ENCODE measurements around the gene GPC6.

GPC6 gene

DNA sequence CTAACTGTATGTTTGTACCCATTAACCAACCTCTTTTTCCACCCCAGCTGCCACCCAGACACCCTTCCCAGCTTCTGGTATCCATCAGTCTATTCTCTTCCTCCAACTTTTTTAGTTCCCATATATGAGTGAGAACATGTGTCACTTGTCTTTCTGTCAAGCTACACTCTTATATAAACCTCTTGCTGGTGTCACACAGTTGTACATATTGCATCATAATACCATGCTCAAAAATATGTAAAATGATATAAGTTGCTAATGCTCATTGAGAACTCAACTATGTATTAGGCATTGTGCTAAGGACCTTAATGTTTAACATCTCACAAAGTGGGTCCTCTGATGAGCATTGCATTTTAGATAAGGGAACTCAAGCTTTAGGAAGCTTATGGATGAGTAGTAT lies 395.4 kb downstream of the GPC6 start:
- DNase-seq = no peak

DNA sequence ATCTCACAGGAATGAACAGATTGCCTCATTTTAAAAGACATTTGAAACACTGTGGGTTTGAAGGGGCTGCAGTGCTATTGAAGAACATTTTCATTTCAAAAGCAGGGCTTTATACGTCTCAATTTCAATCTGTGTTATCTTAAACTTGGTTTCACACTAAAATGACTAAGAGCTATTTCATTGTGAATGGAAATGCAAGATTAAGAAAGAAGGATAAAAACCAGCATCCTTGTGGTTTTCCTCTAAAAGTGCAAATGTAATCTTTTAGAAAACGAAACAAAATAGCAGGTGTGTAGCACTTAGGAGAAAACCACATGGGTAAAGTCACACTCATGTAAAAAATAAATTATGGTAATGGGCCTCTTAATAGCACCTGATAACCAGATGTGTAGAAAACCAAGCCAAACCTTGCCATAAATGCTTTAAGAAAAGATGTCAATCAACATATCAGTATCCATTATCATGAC lies 397.7 kb downstream of the GPC6 start:
- DNase-seq = no peak

- DNase-seq = peak; percentile 22
Observed at GRCh38 chr13:93625536-93625935, 398.9 kb downstream of the GPC6 start.

GRCh38 chr13:93628136-93628797 lies 401.7 kb downstream of the GPC6 start:
- no peak for DNase-seq

GRCh38 chr13:93635616-93636032 lies 409.0 kb downstream of the GPC6 start:
- DNase-seq = peak; percentile 80

DNA sequence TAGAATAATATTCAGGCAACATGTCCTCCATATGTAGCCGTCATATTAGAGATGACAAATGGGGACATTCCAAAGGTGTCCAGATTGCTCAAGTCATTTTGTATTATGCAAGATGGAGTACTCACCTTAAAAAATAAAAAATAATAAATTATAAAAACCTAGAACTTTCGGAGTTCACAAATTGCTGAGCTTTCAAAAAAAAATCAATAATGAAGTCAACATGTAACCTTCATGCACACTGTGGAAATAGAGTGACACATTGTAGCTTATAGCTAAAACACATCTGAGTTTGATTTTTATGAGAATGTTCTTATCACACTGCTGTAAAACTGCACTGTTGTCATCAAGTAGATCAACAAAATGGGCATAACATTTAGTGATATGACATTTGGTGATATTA lies 411.2 kb downstream of the GPC6 start:
- no peak for DNase-seq

GRCh38 chr13:93640452-93640851 lies 413.8 kb downstream of the GPC6 start:
- DNase-seq = no peak

DNA sequence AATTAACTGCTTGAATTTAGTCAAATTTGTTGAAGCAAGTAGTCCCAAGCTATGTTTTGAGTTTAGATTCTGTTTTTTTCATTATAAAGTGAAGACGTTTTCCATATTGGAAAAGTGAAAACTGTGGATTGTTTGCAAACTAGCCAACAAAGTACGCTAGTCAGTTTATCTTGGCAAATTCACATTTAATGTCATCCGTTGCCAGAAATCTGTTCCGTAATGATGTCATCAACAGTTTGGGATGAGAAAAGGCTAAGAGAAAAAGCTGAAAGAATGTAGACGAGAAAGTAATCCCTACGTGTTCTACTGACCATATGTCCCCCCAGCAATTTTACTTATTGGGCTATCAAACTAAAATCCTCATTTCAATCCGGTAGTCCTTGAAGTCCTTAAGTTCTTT lies 419.6 kb downstream of the GPC6 start:
- no peak for DNase-seq

DNA sequence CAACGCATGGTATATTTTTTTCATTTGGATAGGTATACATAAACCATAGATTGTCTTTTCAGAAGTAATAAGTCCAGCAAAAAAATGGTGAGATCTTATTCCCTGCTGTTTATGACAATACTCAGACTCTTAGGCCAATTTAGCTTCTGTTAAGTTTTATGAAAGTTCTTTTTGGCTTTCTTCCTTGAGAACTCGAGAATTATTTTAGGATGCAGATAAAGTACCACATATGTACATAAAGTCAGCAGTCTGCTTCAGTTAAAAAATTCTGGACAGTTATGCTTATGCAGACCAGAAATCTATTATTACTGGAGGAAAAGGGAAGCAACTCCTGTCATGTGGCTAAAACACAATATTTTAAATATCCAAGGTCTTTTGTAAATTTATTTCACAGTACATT lies 422.9 kb downstream of the GPC6 start:
- DNase-seq = no peak

DNA sequence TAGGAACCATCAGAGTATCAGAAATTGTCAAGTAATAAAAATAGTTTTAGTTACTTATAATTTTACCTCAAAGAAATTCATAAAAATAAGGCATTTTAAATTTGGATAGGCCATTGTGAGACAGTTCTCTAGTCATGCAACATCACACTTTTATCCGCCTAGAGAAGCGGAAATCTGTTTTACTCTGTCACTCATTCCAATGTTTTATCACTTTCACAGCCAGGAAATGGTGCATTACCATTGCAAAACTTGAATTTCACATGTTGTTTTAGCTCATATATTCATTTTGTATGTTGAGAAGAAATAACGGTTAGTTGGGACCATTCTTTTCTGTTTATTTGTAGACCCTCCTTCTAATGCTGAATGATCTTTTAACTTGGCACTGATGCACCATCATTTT lies 427.2 kb downstream of the GPC6 start:
- DNase-seq = no peak

DNA sequence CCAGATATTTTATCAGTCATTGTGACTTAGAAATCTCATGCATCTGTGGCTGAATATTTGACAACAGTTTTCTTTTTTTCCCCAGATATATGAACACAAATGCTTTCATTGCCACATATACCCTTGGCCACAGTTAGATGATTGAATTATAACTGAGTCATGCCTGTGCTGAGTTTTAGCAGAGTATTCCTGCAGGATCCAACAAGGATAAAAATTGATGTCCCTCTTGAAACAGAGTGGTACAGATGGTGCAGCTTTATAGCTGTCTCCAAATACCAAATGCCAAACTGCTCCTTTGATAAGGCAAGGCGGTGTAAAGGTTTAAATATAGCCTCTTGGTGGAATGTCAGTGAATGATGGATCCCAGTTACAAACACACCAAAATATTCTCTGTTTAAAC lies 428.5 kb downstream of the GPC6 start:
- no peak for DNase-seq

- no peak for DNase-seq
Observed at GRCh38 chr13:93660391-93661063, 433.9 kb downstream of the GPC6 start.

DNA sequence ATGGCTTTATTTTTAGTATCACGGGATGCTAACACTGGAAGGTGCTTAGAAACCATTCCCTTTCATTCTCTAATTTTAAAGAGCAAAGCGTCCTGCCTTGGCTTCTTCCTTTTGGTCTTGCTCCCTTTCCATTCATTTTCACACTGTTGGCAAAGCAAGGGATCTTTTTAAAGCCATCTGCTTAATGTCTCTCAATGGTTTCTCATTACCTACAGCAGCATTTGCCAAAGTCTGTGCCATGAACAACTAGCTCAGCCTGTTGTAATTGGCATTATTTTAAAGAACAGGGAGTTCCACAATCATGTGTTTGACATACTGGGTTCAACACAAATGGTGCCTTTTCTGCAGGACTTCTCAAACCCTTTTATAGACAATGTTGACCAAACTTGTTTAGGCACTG lies 444.3 kb downstream of the GPC6 start:
- DNase-seq = no peak

- no peak for DNase-seq
Observed at GRCh38 chr13:93672996-93673395, 446.4 kb downstream of the GPC6 start.

- DNase-seq = no peak
Observed at GRCh38 chr13:93673885-93674284, 447.3 kb downstream of the GPC6 start.

DNA sequence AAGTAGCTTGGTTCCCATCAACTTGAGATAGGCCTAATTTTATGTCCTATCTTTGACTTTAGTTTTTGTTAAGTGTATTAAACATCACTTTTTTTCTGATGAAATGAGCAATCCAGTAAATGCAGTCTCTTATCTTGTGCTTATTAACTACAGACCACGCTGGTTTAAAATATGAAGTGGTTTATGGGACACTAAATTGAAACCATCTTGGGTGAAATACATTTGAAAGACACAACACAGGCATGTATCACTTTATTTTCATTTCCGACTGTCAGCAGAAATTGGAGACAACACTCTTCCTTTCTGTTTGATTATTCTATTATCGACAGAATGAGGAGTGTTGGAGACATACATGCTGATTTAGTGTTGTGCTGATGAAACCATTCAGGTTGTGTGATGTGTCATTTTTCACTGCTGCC lies 447.7 kb downstream of the GPC6 start:
- DNase-seq = no peak

GRCh38 chr13:93680329-93680728 lies 453.7 kb downstream of the GPC6 start:
- DNase-seq = no peak

DNA sequence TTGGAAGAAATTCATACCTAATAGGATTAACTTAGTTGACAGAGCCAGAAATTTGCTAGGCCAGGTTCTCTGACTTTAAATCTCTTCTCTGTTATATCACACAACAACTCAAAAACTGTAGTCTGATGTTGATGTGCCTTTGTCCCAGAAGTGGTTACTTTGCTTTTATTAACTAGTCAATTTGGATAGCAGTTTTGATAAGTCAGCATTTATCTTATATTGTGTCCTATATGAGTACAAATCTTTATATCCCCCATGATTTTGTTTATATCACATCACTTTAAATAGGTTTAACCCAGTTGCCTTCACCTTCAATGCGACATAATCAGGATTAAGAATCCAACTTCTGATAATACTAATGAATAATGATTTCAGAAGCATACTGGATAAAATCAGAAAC lies 459.3 kb downstream of the GPC6 start:
- no peak for DNase-seq

GRCh38 chr13:93686399-93686798 lies 459.8 kb downstream of the GPC6 start:
- DNase-seq = no peak

- peak; percentile 4 for DNase-seq
Observed at GRCh38 chr13:93687261-93687660, 460.7 kb downstream of the GPC6 start.

GRCh38 chr13:93689333-93689732 lies 462.7 kb downstream of the GPC6 start:
- DNase-seq = peak; percentile 42

DNA sequence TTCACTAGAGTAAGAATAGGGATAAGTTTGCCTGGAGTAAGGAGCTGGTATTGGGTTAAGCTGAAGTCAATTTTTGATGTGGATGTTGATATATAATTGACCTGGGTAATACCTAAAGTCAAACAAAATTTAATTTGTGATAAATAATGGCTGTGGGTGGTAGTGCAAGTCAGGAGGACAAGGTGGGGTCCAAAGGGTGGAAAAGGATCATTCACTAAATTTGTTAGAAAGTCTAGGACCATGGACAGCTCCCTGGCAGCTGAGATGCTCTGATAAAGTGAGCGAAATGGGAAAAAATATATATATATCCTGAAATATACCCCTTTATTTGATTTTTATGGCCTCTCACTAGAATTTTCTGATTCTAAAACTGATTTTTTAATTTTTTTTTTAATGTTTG lies 463.5 kb downstream of the GPC6 start:
- peak; percentile 54 for DNase-seq

DNA sequence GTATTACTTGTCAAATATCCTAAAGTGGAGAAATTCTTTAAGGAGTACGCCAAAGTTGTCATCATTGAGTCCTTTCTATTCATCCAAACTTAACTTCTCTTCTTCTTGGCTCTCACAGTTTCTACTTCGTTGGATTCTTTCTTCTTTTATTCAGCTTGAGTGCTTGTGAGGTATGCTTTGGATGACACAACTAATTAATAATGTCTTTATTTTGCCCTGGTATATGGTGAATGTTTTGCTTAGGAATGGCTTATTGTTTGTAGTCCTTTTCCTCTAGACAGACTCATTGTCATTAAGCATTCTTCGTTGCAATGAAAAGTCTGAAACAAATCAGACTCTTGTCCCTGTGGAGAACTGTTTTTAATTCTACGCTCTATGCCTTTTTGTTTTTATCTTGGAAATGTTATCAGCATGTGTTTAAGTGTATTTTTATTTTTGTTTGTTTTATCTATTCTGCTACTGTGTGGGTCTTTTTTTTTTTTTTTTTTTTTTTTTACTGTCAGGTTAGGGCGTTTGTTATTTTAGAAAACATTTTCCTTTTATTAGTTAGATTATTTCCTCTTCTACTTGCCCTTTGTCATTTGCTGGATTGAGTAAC lies 471.5 kb downstream of the GPC6 start:
- no peak for DNase-seq

GRCh38 chr13:93700115-93700514 lies 473.5 kb downstream of the GPC6 start:
- peak; percentile 61 for DNase-seq

Measured in fibroblast of skin of back (primary cell).